ENCODE data around the gene KCNQ1OT1.

The KCNQ1OT1 gene

DNA sequence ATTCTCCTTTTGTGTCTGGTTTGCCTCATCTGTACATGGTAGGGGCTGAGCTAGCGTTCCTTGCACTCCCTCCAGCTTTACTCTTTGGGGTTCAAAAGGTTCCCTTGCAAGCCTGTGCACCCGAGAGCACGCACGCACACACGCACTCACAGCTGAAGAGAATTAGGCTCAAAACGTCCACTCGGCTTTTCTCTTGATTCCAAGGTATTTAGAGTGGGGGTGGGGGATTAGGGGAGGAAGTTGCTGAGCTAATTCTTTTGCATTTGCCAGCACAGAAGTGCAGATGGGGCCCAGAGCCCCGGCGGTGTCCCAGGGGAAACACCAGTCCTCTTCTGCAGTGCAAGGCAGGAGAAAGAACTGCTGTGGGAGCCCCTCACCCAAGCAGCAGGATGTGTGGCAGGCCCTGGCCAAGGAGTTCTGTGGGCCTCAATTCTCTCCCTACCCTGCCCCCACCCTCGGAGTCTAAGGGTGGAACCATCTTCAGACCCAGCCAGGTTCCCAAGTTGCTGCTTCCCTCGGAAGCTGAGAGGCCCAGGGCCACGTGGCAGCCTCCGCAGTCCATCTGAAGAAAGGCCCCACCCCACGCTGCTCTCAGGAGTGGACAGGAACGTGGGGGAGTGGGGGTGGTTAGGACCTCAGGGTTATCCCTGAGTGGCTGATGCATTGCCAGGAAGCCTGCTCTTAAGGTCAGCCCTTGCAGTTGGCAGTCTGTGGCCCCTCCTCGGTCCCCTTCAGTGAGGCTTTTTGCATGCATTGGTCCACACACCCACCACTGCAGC, 3.8 kb upstream of the KCNQ1OT1 start:
- DNase-seq = no peak

- DNase-seq = peak in 12 of 51 donors; percentile 11 to 45 (median 26)
These were observed 3.1 kb upstream of the KCNQ1OT1 start for GRCh38 chr11:2702771-2703362.

DNA sequence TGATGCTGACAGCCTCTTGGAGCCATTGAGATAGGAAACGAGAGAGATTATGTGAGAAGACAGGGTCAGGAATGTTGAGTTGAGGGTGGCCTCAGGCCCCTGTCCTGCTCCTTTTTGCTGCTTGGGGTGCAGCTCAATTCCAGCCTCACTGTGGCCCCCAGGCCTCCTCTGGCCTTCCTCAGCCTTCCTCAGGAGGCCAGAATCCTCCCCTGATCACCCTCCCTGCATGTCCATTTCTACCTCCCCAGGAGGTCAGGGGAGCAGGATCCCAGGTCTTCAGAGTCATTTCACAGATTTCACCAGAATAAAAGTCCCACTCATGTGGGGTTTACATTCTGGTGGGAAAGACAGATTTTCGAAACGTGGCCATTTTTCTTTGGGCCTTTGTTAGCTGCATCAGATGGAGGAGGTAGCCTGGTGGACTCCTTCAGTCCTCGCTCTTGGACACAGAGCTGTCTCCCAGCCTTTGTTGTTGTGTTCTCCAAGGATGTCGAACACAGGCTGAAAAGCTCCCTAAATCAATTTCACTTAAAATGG, 2.2 kb upstream of the KCNQ1OT1 start:
- DNase-seq = no peak

GRCh38 chr11:2701230-2701629, 1.4 kb upstream of the KCNQ1OT1 start:
- no peak for DNase-seq

- DNase-seq = peak in 25 of 51 donors; percentile 11 to 67 (median 30)
These were observed 819 bp upstream of the KCNQ1OT1 start for GRCh38 chr11:2700415-2701211.

DNA sequence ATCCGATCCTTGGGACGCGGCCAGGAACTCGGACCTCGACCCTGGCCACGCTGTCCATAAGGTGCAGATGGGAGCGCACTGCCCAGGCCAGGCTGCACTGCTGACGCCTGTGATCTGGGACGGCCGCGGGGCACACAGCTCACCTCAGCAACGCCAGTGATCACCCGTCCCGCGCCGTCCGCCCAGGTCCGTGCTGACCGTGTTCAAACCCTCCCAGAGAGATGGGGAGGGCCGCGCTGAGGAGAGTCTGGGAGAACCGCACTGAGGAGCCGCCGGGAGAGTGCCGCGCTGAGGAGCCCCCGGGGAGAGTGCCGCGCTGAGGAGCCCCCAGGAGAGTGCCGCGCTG, 636 bp downstream of the KCNQ1OT1 start:
- DNase-seq = peak in 2 of 51 donors; percentile 12 to 20

DNA sequence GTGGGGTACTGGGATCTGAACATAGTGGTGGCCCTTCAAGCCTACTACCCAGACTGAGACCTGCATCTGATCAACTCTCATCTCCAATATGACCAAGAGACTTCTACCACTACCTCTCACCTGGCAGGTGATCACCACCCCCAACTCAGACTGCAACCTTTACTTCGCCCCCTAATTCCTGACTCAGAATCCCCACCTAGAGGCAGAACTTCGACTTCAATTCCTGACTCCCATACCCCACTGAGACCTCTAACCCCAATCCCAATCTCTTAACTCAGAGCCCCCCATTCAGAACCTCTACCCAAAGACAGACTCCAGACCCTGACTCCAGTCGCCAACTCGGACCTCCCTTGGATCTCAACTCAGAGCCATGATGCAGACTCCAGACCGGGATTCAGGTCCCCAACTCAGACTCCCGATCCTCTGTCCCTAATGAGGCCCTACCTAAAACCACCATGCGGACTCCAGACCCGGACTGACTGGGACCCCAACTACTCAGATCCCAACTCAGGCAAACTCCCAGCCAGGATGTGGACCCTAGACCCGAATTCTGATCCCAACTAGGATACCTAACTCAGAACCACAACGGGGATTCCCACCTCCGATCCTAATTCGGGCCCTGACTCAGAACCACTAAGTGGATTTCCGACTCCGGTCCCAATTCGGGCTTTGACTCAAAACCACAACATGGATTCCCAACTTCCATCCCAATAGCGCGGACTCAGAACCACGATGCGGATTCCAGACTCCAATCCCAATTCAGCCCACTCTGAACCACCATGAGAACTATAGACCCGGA, 1.2 kb downstream of the KCNQ1OT1 start:
- no peak for DNase-seq

DNA sequence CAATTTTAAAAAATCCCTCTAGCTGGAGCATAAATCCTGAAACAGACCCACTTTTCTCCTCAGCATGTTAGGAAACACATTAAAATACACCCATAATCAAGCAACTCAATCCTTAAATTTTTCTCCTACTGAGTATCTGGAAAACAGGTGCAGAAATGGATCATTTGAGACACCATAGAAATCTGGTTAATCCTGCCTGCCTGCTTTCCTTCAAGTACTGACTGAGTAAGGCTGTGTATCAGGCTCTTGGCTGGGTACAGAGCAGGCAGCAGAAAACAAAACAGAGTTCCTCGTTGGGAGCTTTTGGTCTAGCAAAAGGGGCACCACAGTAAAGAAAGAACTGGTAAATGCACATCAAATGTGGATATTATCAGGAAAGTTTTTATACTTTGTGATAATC, 1.9 kb downstream of the KCNQ1OT1 start:
- DNase-seq = no peak

GRCh38 chr11:2696455-2696854, 3.3 kb downstream of the KCNQ1OT1 start:
- DNase-seq = no peak

DNA sequence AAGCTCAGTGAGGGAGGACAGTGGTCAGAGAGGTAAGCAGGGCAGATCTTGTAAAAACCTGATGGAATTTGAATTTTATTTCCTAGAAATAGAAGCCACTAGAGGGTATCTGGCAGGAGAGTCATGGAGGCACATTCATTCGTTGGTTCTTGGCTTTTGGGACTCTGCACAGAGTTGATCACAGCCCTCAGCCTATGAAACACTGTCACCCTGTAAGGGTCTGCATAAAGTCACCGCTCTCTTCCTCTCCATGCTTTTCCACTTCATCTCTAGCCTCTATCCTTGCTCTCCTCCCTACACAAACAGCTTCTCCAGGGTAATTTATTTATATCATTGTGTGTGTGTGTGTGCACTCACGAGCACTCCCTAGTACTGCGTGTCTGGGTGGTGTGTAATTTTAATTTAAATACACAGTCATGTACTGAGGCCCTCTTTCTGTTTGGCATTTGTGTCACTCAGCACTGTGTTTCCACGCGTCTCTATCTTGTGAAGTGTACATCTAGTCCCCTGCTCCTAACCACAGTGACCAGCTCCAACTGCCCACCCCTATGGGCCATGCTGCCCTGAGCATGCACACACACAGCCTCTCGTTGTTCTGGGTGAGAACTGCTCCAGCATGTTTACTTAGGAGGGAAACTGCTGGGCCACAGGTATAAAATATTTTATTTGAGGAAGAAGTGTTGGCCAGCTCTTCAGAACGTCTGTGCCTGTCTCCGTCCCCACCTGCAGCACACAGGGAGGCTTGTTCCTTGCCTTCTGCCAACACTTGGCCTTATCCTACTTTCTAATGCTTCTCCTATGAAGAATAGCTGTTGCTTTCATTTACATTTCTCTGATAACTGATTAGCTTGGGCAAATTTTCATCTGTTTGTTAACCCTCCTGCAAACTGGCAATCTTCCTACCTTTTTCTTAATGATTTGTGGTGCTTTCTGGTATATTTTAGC, 4.5 kb downstream of the KCNQ1OT1 start:
- DNase-seq = no peak

DNA sequence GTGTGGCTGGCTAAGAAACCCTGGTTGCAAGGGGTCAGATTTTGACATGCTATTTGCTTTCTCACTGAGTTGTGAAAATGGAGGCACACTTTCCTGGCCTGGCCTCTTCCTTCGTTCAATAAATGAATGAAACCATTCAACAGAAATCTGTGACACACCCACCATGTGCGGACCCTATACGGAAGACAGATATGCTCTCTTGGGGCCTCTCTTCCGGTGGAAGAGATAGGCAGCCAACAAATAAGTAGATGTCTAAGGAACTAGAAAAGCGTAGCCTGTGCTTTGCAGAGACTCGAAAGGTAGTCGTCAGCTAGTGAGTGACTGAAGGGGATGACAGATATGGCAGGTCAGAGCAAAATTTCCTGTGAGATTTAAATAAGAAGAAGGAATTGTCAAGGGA, 5.3 kb downstream of the KCNQ1OT1 start:
- DNase-seq = no peak

DNA sequence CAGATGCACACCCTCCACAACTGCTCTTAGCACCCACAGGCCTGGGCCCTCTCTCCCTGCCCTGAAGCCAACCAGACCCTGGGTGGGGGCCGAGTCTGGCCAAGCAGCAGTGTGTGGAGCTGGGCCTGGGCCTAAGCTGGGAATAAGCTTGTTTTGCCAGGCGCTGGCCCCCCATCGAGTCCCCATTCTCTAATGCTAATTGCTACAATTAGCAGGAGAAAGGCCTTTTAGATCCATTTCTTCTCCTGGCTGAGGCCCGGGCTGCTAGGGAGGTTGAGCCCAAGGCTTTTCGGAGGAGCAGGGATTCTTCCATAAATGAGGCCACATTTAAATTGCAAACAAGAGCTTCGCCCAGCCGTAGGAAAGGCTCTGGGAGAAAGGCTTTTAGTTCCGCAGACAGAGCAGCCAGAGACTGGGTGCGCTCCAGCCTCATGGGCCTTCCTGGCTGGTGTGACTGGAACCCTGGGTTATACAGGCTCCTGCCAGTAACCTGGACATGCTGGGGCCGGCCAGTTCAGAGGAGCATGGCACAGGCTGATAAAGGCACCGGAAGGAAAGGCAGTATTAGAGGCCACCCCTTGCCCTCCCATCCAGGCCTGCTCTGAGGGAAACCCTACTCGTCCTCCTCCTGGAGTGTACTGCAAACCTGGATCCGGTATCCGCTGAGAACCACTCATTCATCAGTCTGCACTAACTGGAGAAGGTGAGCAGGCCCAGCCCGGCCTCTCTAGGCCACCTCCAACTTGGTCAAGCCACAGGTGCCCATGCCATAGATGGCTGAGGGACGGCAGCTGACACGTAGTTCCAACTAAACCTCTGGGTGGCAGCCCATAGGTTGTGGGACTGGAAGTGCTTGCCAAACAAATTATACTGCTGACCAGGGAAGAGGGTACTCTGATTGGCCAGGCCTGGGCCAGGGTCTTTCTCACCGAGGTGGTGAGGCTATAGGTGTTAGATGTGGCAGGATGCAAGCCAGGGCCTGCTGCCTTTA, 6.2 kb downstream of the KCNQ1OT1 start:
- DNase-seq = peak in 14 of 51 donors; percentile 11 to 73 (median 50)

DNA sequence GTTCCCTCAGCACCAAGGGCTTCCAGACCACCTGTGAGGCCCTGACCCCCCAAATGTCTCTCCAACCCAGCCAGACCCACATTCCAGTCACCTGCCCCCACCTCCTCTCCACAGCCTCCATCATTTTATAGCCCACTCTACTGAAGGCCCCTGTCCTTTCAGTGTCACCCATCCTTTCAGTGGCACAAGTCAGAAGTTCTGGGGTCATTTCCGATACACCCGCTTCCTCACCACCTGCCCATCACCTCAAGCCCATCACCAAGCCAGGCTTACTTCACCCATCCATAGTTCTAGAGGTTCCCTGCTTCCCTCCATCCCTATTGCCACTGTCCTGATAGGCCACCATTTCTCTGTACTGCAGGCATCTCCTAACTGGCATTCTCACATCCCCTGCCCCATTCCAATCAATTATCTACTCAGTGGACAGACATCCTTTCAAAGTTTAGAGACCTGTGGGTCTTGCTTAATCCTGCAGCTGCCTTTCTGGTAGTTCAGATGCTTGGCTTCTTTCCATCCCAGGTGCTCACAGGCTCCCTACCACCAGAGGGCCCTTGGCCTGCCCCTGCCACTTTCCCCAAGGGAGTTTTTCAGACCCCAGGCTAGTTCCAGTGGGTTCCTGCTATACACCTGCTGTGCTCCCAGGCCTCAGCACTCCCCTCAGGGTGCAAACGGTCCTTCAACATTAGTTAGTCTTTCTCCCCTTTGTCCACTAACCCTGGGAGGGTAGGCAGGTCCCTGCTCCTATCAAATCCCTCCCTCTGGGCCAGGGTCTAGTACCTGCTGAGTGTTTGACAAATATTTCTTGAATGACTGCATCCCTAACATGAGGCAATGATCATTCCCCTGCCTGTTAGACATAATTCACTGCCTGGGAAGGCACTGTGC, 7.6 kb downstream of the KCNQ1OT1 start:
- no peak for DNase-seq

DNA sequence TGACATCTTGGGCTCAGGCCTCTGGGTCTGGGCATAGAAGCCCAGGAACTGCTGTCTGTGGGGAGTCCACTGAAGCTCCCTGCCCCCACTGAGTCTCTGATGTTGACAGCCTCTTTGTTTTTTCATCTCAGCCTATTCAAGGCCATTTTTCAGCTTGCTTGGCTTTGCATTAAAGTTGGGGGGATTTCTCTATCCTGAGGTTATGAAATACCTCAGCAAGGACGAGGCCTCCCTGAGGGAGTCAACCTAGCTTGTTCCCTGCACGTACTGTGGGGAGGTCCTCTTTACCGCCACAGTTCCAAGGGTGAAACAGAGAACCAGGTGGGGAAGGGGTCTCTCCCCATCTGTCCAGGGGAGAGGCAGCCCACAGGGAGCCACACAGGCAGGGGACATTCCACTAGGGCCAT, 8.4 kb downstream of the KCNQ1OT1 start:
- DNase-seq = no peak

DNA sequence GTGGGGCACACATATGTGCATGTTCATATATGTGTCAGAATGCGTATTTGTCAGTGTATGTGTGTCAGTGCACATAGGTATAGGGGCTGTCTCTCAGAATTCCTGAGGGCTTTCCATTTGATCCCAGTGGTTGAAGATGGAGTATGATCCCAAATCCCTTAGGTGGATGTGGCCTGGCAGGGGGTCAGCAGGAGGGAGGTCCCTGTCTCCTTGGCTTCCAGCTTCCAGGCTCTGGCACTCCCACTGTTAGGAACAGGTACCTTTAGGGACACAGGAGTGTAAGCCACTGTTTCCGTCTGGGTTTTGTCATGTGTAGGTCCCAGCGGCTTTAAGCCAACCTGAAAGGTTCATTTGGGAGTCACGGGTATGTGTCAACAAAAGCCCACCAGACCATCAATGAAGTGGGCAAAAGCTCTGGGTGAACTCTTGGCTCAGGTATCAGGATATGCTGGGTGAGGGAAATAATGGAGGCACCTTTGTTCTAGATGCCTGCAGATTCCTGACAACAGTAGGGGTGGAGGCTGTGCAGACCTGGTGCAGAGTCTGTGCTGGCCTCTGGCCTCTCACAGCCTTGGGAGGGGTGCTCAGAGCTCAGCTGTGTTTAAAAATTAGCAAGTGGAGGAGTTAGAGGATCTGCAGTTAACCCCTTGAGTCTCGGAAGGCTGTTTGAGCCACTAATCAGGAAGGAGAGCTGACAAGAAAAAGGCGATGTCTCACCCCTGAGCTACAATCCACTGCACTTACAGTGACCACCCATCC, 9.0 kb downstream of the KCNQ1OT1 start:
- no peak for DNase-seq

DNA sequence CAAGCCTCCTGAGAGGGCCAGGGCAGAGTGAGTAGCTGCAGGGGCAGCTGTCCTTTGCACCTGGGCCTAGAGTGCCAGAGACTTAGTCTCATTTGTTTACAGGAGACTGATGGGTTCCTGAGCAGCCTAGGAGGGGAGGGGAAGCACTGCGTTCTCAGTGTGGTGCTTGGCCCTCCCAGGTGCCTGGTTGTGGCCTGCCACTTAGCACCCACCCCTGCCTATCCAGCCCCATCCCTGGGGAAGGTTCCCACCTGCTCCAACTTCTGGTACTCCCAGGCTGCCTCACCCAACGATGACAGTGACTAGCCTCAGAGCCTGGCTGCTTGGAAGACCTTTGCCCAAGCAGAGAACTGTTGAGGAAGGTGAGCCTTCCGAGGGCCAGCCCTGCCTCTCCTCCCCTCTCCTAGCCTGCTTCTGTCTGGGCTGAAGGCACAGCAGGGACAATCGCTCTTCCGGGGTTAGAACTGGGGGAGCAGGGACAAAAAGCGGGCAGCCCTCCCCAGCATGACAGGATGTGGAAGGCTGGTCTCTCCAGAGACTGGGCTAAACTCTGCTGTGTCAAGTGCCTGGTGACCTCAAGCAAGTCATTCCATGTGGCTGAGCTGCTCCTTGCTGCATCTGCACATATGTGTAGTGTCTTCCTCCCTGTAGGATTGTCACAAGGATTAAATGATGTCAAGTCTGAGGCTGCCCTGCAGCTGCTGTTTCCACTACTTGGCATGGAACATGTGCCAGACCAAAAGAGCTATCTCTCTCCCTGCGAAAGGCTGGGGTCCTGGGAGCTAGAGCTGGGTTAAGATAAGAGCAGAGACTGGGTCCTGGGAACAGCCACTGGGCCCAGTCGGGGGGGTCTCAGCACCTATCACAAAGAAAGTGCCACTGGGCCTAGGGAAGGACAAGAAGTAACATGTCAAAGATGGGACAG, 9.9 kb downstream of the KCNQ1OT1 start:
- no peak for DNase-seq
